ENCODE results near the gene ZDHHC17. TPM values are rescaled to one million over a fixed set of nuclear protein-coding genes. Genes with fewer than 3 reads are reported as not detected.

The ZDHHC17 gene
- total RNA-seq, 4 donors from 2014 or later: 38.6 to 60.7 (median 56.3) TPM

GRCh38 chr12:76768576-76768975 lies 4.7 kb downstream of the ZDHHC17 start:
- TF ChIP-seq CTCF (IDR thresholded peaks at IDR 0.05; ENCODE audit: low read depth): no peak

- TF ChIP-seq CTCF (IDR thresholded peaks at IDR 0.05; ENCODE audit: low read depth): no peak
Observed at GRCh38 chr12:76777765-76778216, 13.9 kb downstream of the ZDHHC17 start.

GRCh38 chr12:76778364-76778763 lies 14.4 kb downstream of the ZDHHC17 start:
- no peak for TF ChIP-seq CTCF (IDR thresholded peaks at IDR 0.05; ENCODE audit: low read depth)

GRCh38 chr12:76781321-76781720 lies 17.4 kb downstream of the ZDHHC17 start:
- no peak for TF ChIP-seq CTCF (IDR thresholded peaks at IDR 0.05; ENCODE audit: low read depth)

GRCh38 chr12:76782526-76782925 lies 18.6 kb downstream of the ZDHHC17 start:
- TF ChIP-seq CTCF (IDR thresholded peaks at IDR 0.05; ENCODE audit: low read depth): no peak

- no peak for TF ChIP-seq CTCF (IDR thresholded peaks at IDR 0.05; ENCODE audit: low read depth)
Observed at GRCh38 chr12:76784600-76785051, 20.7 kb downstream of the ZDHHC17 start.

- TF ChIP-seq CTCF (IDR thresholded peaks at IDR 0.05; ENCODE audit: low read depth): no peak
Observed at GRCh38 chr12:76785407-76785806, 21.5 kb downstream of the ZDHHC17 start.
